ENCODE results near the gene ERN1. TPM values are rescaled to one million over a fixed set of nuclear protein-coding genes. Genes with fewer than 3 reads are reported as not detected.

The ERN1 gene
- total RNA-seq, 1 experiment from 2014 or later: 6.5 TPM

- peak; percentile 72; the same call in 1 of the 2 replicates for TF ChIP-seq TEAD1 (CRISPR knock-in tag; IDR thresholded peaks at IDR 0.05)
- TF ChIP-seq ATF2 (CRISPR knock-in tag; IDR thresholded peaks at IDR 0.05; ENCODE audit: borderline replicate concordance, low read depth): no peak
- TF ChIP-seq ZNF416 (CRISPR knock-in tag; IDR thresholded peaks at IDR 0.05): peak; percentile 79; the same call in 1 of the 2 replicates
- no peak for TF ChIP-seq USF1 (CRISPR knock-in tag; IDR thresholded peaks at IDR 0.05)
- peak; percentile 96 for TF ChIP-seq EMX1 (CRISPR knock-in tag; IDR thresholded peaks at IDR 0.05)
- TF ChIP-seq KAT7 (CRISPR knock-in tag; IDR thresholded peaks at IDR 0.05; ENCODE audit: borderline replicate concordance): no peak
- TF ChIP-seq ATF6 (CRISPR knock-in tag; IDR thresholded peaks at IDR 0.05): no peak
- 0 out of 2 replicates have a peak, but pooled peaks have one; percentile 55 for TF ChIP-seq MYBL2 (CRISPR knock-in tag; IDR thresholded peaks at IDR 0.05)
- no peak for TF ChIP-seq HMGA2 (CRISPR knock-in tag; IDR thresholded peaks at IDR 0.05)
- TF ChIP-seq CREB1 (CRISPR knock-in tag; IDR thresholded peaks at IDR 0.05): peak; percentile 37; the same call in 1 of the 2 replicates
- TF ChIP-seq JUN (CRISPR knock-in tag; IDR thresholded peaks at IDR 0.05): no peak
- TF ChIP-seq ZNF671 (CRISPR knock-in tag; IDR thresholded peaks at IDR 0.05): peak; percentile 96
- no peak for TF ChIP-seq ZNF512 (CRISPR knock-in tag; IDR thresholded peaks at IDR 0.05; ENCODE audit: borderline replicate concordance)
- no peak for TF ChIP-seq ZNF219 (CRISPR knock-in tag; IDR thresholded peaks at IDR 0.05; ENCODE audit: borderline replicate concordance)
- TF ChIP-seq ZMAT4 (CRISPR knock-in tag; IDR thresholded peaks at IDR 0.05): no peak
- TF ChIP-seq NR2C2 (CRISPR knock-in tag; IDR thresholded peaks at IDR 0.05): no peak
These were observed 17.4 kb upstream of the ERN1 start (continued) for GRCh38 chr17:64147110-64148016.

- CTCF ChIA-PET: interaction anchor here (1.1 to 2.6 kb wide), 6 partner anchors 13 to 273 kb away, joined by 3 to 19 read pairs (median 6); partner anchors contain the start of gene GH1
- no peak overlapping the region for H3K4me3 Mint-ChIP-seq
- H3K27ac Mint-ChIP-seq: no peak overlapping the region
- DNase-seq (ENCODE audit: low spot score): peak; percentile 28
- H3K36me3 Mint-ChIP-seq: peaks cover 12% of the 10 kb centered on the region
- POLR2A ChIA-PET: interaction anchor here (0.6 to 2.4 kb wide), 9 partner anchors 9 to 265 kb away, joined by 3 to 14 read pairs (median 3); partner anchors contain the start of genes ERN1 and TEX2
- H3K9me3 Mint-ChIP-seq: no peaks in the 10 kb centered on the region
- ATAC-seq: no peak
- H3K27me3 Mint-ChIP-seq (ENCODE audit: low read depth): no peaks in the 10 kb centered on the region
- H3K4me1 Mint-ChIP-seq: peaks cover 23% of the 10 kb centered on the region
- TF ChIP-seq FOXP4 (CRISPR knock-in tag; IDR thresholded peaks at IDR 0.05) (0 out of 2 replicates have a peak, but pooled peaks have one; percentile 17), TEAD4 (CRISPR knock-in tag; IDR thresholded peaks at IDR 0.05) (peak; percentile 1; the same call in 1 of the 2 replicates), TCF7 (CRISPR knock-in tag; IDR thresholded peaks at IDR 0.05; ENCODE audit: low read depth) (no peak), ZMAT4 (CRISPR knock-in tag; IDR thresholded peaks at IDR 0.05) (peak; percentile 39; the same call in 1 of the 2 replicates), CREB1 (CRISPR knock-in tag; IDR thresholded peaks at IDR 0.05) (0 out of 2 replicates have a peak, but pooled peaks have one; percentile 7), ZNF425 (CRISPR knock-in tag; conservative IDR thresholded peaks at IDR 0.05) (peak; percentile 92)
These were observed 16.6 kb upstream of the ERN1 start for GRCh38 chr17:64146418-64147109.

All from WTC11 (cell line).